Kidney (tissue), 14 donors: ENCODE measurements around the gene C5orf47. TPM values are rescaled to one million over a fixed set of nuclear protein-coding genes. Genes with fewer than 3 reads are reported as not detected.

Experiments used
- DNase-seq, 5 donors: peaks; one replicate each; pipeline ENCODE4 v3.0.0-alpha.2; 2013 to 2020
- FAIRE-seq: peaks from 2 replicates; lab custom pipeline; 2012; peaks lifted over from hg19 to GRCh38; lab: Jason Lieb, UNC
- H3K27ac ChIP-seq, 2 donors: one replicate each; pipeline ENCODE4 v1.7.0; 2013; ENCODE audit warnings: low read depth in 2 of 2, low read length in 2 of 2, inconsistent platforms in 1 of 2
- H3K27me3 ChIP-seq: one replicate; pipeline ENCODE4 v1.7.1; 2013; ENCODE audit warnings: low read length, inconsistent platforms; ENCODE audit not compliant: control insufficient read depth, insufficient read depth
- H3K36me3 ChIP-seq, 3 donors: one replicate each; pipeline versions ENCODE4 v1.7.0 to v1.7.1; 2013; ENCODE audit warnings: low read length in 3 of 3, control low read depth in 1 of 3, inconsistent platforms in 1 of 3; ENCODE audit not compliant: insufficient read depth in 3 of 3, control insufficient read depth in 2 of 3
- H3K4me1 ChIP-seq, 3 donors: one replicate each; pipeline versions ENCODE4 v1.7.0 to v1.7.1; 2013; ENCODE audit warnings: low read length in 3 of 3, inconsistent platforms in 1 of 3, low read depth in 1 of 3; ENCODE audit not compliant: control insufficient read depth in 2 of 3, insufficient read depth in 2 of 3
- H3K4me3 ChIP-seq, 3 donors: one replicate each; pipeline versions ENCODE4 v1.7.0 to v1.8.1; 2013; ENCODE audit warnings: low read length in 3 of 3, control low read depth in 1 of 3, inconsistent platforms in 1 of 3
- H3K9ac ChIP-seq, 3 donors: one replicate each; pipeline versions ENCODE4 v1.7.0 to v1.7.1; 2013; ENCODE audit warnings: low read length in 3 of 3, control low read depth in 1 of 3, inconsistent platforms in 1 of 3
- H3K9me3 ChIP-seq, 3 donors: one replicate each; pipeline versions ENCODE4 v1.7.0 to v1.7.1; 2013; ENCODE audit warnings: low read length in 3 of 3, control low read depth in 1 of 3, inconsistent platforms in 1 of 3; ENCODE audit not compliant: control insufficient read depth in 2 of 3, insufficient read depth in 1 of 3
- intact Hi-C: fragments of 100-400 bp; cut with DNase I; formaldehyde crosslinking; loops from one replicate; pipeline ENCODE4 v1.11.1; 2022
- polyA plus RNA-seq: library from polyadenylated mRNA; stranded (reverse); fragments of 350-450 nt; fragmentation: Illumina TruSeq; extraction: RNeasy Lipid Tissue Mini Kit (QIAGEN cat#74804); gene quantifications from one replicate; pipeline ENCODE4 v1.2.3, GENCODE V29; 2014; ENCODE audit warnings: low read depth, low replicate concordance; ENCODE audit not compliant: insufficient read depth
- total RNA-seq: library from RNA; stranded (reverse); fragmentation: NEBNext Ultra II Directional; extraction: Animal tissue kit (Norgen Biotek cat#: 25700); gene quantifications from one replicate; pipeline ENCODE4 v1.2.1, GENCODE V29; 2021
- TF ChIP-seq, protein P1 (sequence below): IDR thresholded peaks from 3 replicates; pipeline ENCODE4 v1.5.1; 2012; ENCODE audit warnings: mild to moderate bottlenecking, moderate library complexity, borderline replicate concordance; ENCODE audit not compliant: insufficient read depth; ENCODE audit errors: extremely low read depth
- donor health status: control.
- donor health status: control.
- donor health status: control.
- donor health status: control.
- donor health status: control.
- donor health status: DM: yes; HTN: yes; CAD: no.
- donor health status: Normal renal cell carcinoma (clear cell type).

C5orf47 gene
- total and polyA plus RNA-seq, 2 donors from 2014 or later = not detected

GRCh38 chr5:173969167-173970049, 19.6 kb upstream of the C5orf47 start:
- H3K36me3 ChIP-seq = no peaks in the 10 kb centered on the region
- FAIRE-seq = no peak
- peaks cover 0 to 10% (median 0%) of the 10 kb centered on the region in 3 donors for H3K4me1 ChIP-seq
- H3K9me3 ChIP-seq = no peaks in the 10 kb centered on the region
- peak in 1 of 5 donors; percentile 65 for DNase-seq
- intact Hi-C loops = loop anchor here (5.0 kb wide), 1 partner anchor 347 kb away; no protein-coding TSS in a partner anchor
- TF ChIP-seq, protein P1, sequence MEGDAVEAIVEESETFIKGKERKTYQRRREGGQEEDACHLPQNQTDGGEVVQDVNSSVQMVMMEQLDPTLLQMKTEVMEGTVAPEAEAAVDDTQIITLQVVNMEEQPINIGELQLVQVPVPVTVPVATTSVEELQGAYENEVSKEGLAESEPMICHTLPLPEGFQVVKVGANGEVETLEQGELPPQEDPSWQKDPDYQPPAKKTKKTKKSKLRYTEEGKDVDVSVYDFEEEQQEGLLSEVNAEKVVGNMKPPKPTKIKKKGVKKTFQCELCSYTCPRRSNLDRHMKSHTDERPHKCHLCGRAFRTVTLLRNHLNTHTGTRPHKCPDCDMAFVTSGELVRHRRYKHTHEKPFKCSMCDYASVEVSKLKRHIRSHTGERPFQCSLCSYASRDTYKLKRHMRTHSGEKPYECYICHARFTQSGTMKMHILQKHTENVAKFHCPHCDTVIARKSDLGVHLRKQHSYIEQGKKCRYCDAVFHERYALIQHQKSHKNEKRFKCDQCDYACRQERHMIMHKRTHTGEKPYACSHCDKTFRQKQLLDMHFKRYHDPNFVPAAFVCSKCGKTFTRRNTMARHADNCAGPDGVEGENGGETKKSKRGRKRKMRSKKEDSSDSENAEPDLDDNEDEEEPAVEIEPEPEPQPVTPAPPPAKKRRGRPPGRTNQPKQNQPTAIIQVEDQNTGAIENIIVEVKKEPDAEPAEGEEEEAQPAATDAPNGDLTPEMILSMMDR = no peak
- H3K9ac ChIP-seq = no peak overlapping the region
- H3K27ac ChIP-seq = peak overlapping the region; percentile 11 to 19
- no peaks in the 10 kb centered on the region for H3K27me3 ChIP-seq
- H3K4me3 ChIP-seq = no peak overlapping the region

GRCh38 chr5:173970878-173971650, 17.9 kb upstream of the C5orf47 start:
- no peaks in the 10 kb centered on the region for H3K36me3 ChIP-seq
- no peak overlapping the region for H3K4me3 ChIP-seq
- FAIRE-seq = no peak
- intact Hi-C loops = no loop called here
- no peak for DNase-seq
- H3K9me3 ChIP-seq = no peaks in the 10 kb centered on the region
- H3K27ac ChIP-seq = peak overlapping the region in 1 of 2 donors; percentile 71
- peaks cover 0 to 10% (median 0%) of the 10 kb centered on the region in 3 donors for H3K4me1 ChIP-seq
- H3K27me3 ChIP-seq = no peaks in the 10 kb centered on the region
- H3K9ac ChIP-seq = no peak overlapping the region
- TF ChIP-seq, protein P1 = no peak

DNA sequence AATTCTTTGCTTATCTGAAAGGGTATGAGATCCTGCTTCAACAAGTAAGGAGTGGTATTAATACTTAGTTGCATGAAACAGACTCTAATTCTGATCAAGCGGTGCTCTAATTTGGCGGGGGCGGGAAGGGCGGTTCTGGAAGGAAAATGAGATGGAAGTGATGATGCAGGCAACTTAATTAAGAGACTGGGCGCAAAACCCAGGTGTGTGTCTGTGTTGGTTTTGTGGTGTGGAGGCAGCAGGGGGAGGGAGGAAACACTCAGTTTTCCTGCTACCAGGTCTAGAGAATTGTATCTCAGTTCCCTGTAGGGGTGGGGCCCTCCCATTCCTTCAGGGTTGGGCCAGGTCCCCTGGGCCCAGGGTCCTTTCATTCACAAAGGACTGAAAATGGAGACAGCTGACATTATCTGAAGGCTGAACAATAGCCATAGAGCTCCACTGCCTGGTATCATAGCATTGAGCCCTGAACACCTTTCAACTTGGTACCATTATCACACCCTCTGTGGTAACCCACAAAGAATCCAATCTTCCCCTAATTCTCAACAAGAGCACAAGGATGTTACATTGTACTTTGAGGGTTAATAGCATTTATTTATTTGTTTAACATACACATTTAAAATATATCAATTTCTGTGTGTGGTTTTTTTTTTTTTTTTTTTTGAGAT, 17.2 kb upstream of the C5orf47 start:
- TF ChIP-seq, protein P1 = no peak
- no peak overlapping the region for H3K9ac ChIP-seq
- H3K27ac ChIP-seq = peak overlapping the region in 1 of 2 donors; percentile 71
- H3K36me3 ChIP-seq = no peaks in the 10 kb centered on the region
- H3K4me1 ChIP-seq = peaks cover 0 to 10% (median 0%) of the 10 kb centered on the region in 3 donors
- DNase-seq (no peak), FAIRE-seq (no peak)
- intact Hi-C loops = no loop called here
- H3K4me3 ChIP-seq = no peak overlapping the region
- H3K9me3 ChIP-seq = no peaks in the 10 kb centered on the region
- H3K27me3 ChIP-seq = no peaks in the 10 kb centered on the region
